ENCODE results near the gene OR51B2.

OR51B2 gene

GRCh38 chr11:5288906-5289550 lies 35.1 kb downstream of the OR51B2 start:
- no peak for TF ChIP-seq CTCF (IDR thresholded peaks at IDR 0.05; ENCODE audit: borderline replicate concordance, control extremely low read depth, extremely low read depth, insufficient read depth, missing control alignments)
- in situ Hi-C loops (cut with MboI; ENCODE audit: low sequenced_read_pairs, unreplicated experiment) = no loop called here

GRCh38 chr11:5288108-5288905 lies 35.8 kb downstream of the OR51B2 start:
- DNase-seq (ENCODE audit: low spot score) = no peak
- in situ Hi-C loops (cut with MboI; ENCODE audit: low sequenced_read_pairs, unreplicated experiment) = no loop called here
- no peak for TF ChIP-seq CTCF (IDR thresholded peaks at IDR 0.05; ENCODE audit: borderline replicate concordance, control extremely low read depth, extremely low read depth, insufficient read depth, missing control alignments)

More at GRCh38 chr11:5288906-5289550, 35.1 kb downstream of the OR51B2 start:
- no peak for DNase-seq (ENCODE audit: low spot score)

- in situ Hi-C loops (cut with MboI; ENCODE audit: low sequenced_read_pairs, unreplicated experiment) = no loop called here
- no peak for DNase-seq (ENCODE audit: low spot score)
- TF ChIP-seq CTCF (IDR thresholded peaks at IDR 0.05; ENCODE audit: borderline replicate concordance, control extremely low read depth, extremely low read depth, insufficient read depth, missing control alignments) = no peak
Observed at GRCh38 chr11:5286901-5287300, 37.2 kb downstream of the OR51B2 start.

- in situ Hi-C loops (cut with MboI; ENCODE audit: low sequenced_read_pairs, unreplicated experiment) = no loop called here
- TF ChIP-seq CTCF (IDR thresholded peaks at IDR 0.05; ENCODE audit: borderline replicate concordance, control extremely low read depth, extremely low read depth, insufficient read depth, missing control alignments) = no peak
- DNase-seq (ENCODE audit: low spot score) = no peak
Observed at GRCh38 chr11:5286351-5286750, 37.7 kb downstream of the OR51B2 start.

GRCh38 chr11:5285703-5286340 lies 38.3 kb downstream of the OR51B2 start:
- in situ Hi-C loops (cut with MboI; ENCODE audit: low sequenced_read_pairs, unreplicated experiment) = no loop called here
- no peak for DNase-seq (ENCODE audit: low spot score)
- no peak for TF ChIP-seq CTCF (IDR thresholded peaks at IDR 0.05; ENCODE audit: borderline replicate concordance, control extremely low read depth, extremely low read depth, insufficient read depth, missing control alignments)

GRCh38 chr11:5284637-5285036 lies 39.5 kb downstream of the OR51B2 start:
- in situ Hi-C loops (cut with MboI; ENCODE audit: low sequenced_read_pairs, unreplicated experiment) = no loop called here
- TF ChIP-seq CTCF (IDR thresholded peaks at IDR 0.05; ENCODE audit: borderline replicate concordance, control extremely low read depth, extremely low read depth, insufficient read depth, missing control alignments) = no peak
- no peak for DNase-seq (ENCODE audit: low spot score)
